Transverse colon (tissue), 4 donors: ENCODE results near the gene TF.

Experiments
- CTCF ChIP-seq, 5 experiments: fragments of 200-600 bp in 3 of 5; fragments of 450-650 bp in 2 of 5; sonication (generic) in 3 of 5; IDR thresholded peaks; 1 replicate in 2 of 5; 2 replicates in 3 of 5; pipeline ENCODE4 v1.5.1; 2016 to 2017; ENCODE audit warnings: antibody characterized with exemption in 5 of 5, inconsistent platforms in 3 of 5, mild to moderate bottlenecking in 2 of 5, moderate library complexity in 1 of 5
- POLR2AphosphoS5 ChIP-seq, 3 donors: sonication (generic); formaldehyde crosslinking; IDR thresholded peaks; one replicate each; pipeline ENCODE4 v1.6.1; 2016; ENCODE audit warnings: antibody characterized with exemption in 3 of 3

GRCh38 chr3:133827136-133827535 lies 80.9 kb downstream of the TF start:
- no peak for TF ChIP-seq CTCF (IDR thresholded peaks at IDR 0.05)
- no peak for TF ChIP-seq POLR2AphosphoS5 (IDR thresholded peaks at IDR 0.05)
